ENCODE results near the gene CNPY1.
A peak's percentile ranks its signal among the peaks of the same experiment; 100 is the strongest.

The CNPY1 gene

GRCh38 chr7:155457544-155458110, 88.7 kb downstream of the CNPY1 start:
- H3K27ac ChIP-seq (replicated peaks), result no peak overlapping the region
- H3K4me3 ChIP-seq (replicated peaks; ENCODE audit: insufficient read depth, low read length), result peak overlapping the region; percentile 15
- TF ChIP-seq REST (IDR thresholded peaks at IDR 0.05; ENCODE audit: insufficient replicate concordance, low read depth) (no peak), SPI1 (IDR thresholded peaks at IDR 0.05; ENCODE audit: borderline replicate concordance, low read depth) (no peak), GABPA (IDR thresholded peaks at IDR 0.05; ENCODE audit: low read depth) (no peak), POLR2AphosphoS5 (IDR thresholded peaks at IDR 0.05; ENCODE audit: low read depth) (no peak)
- TF ChIP-seq, protein P1, sequence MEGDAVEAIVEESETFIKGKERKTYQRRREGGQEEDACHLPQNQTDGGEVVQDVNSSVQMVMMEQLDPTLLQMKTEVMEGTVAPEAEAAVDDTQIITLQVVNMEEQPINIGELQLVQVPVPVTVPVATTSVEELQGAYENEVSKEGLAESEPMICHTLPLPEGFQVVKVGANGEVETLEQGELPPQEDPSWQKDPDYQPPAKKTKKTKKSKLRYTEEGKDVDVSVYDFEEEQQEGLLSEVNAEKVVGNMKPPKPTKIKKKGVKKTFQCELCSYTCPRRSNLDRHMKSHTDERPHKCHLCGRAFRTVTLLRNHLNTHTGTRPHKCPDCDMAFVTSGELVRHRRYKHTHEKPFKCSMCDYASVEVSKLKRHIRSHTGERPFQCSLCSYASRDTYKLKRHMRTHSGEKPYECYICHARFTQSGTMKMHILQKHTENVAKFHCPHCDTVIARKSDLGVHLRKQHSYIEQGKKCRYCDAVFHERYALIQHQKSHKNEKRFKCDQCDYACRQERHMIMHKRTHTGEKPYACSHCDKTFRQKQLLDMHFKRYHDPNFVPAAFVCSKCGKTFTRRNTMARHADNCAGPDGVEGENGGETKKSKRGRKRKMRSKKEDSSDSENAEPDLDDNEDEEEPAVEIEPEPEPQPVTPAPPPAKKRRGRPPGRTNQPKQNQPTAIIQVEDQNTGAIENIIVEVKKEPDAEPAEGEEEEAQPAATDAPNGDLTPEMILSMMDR (IDR thresholded peaks at IDR 0.05; ENCODE audit: insufficient read depth, low read length), result no peak
- no peak for DNase-seq (ENCODE audit: low read depth in 1 of 2, low spot score in 1 of 2)
- peaks cover 86% of the 10 kb centered on the region for H3K27me3 ChIP-seq (ENCODE audit: insufficient read depth, poor library complexity, severe bottlenecking)

GRCh38 chr7:155456738-155457543, 89.4 kb downstream of the CNPY1 start:
- TF ChIP-seq REST (IDR thresholded peaks at IDR 0.05; ENCODE audit: insufficient replicate concordance, low read depth), result no peak
- TF ChIP-seq SPI1 (IDR thresholded peaks at IDR 0.05; ENCODE audit: borderline replicate concordance, low read depth), result no peak
- no peak for TF ChIP-seq POLR2AphosphoS5 (IDR thresholded peaks at IDR 0.05; ENCODE audit: low read depth)
- no peak for TF ChIP-seq GABPA (IDR thresholded peaks at IDR 0.05; ENCODE audit: low read depth)

GRCh38 chr7:155455776-155456737, 90.3 kb downstream of the CNPY1 start:
- no peak for DNase-seq (ENCODE audit: low read depth in 1 of 2, low spot score in 1 of 2)
- TF ChIP-seq GABPA (IDR thresholded peaks at IDR 0.05; ENCODE audit: low read depth) (no peak), POLR2AphosphoS5 (IDR thresholded peaks at IDR 0.05; ENCODE audit: low read depth) (no peak), SPI1 (IDR thresholded peaks at IDR 0.05; ENCODE audit: borderline replicate concordance, low read depth) (no peak), REST (IDR thresholded peaks at IDR 0.05; ENCODE audit: insufficient replicate concordance, low read depth) (no peak)
- TF ChIP-seq, protein P1 (IDR thresholded peaks at IDR 0.05; ENCODE audit: insufficient read depth, low read length), result no peak
- peaks cover 86% of the 10 kb centered on the region for H3K27me3 ChIP-seq (ENCODE audit: insufficient read depth, poor library complexity, severe bottlenecking)
- no peak overlapping the region for H3K27ac ChIP-seq (replicated peaks)
- no peak overlapping the region for H3K4me3 ChIP-seq (replicated peaks; ENCODE audit: insufficient read depth, low read length)

More at GRCh38 chr7:155456738-155457543, 89.4 kb downstream of the CNPY1 start:
- H3K27ac ChIP-seq (replicated peaks), result no peak overlapping the region
- peaks cover 85% of the 10 kb centered on the region for H3K27me3 ChIP-seq (ENCODE audit: insufficient read depth, poor library complexity, severe bottlenecking)
- peak overlapping the region; percentile 15 for H3K4me3 ChIP-seq (replicated peaks; ENCODE audit: insufficient read depth, low read length)
- peak; percentile 13 to 15 for DNase-seq (ENCODE audit: low read depth in 1 of 2, low spot score in 1 of 2)
